HCT116 (cell line): Measurements from ENCODE around the gene ZFYVE19.

Experiments used
- CEBPB ChIP-seq: IDR thresholded peaks from 2 replicates; pipeline ENCODE4 v1.6.1; 2012; ENCODE audit warnings: low read depth
- CTCF ChIP-seq, 3 experiments: fragments of 200-600 bp in 1 of 3; sonication (generic) in 1 of 3; IDR thresholded peaks in 2 of 3; conservative IDR thresholded peaks in 1 of 3; 2 replicates each; pipeline ENCODE4 v1.5.1; 2012 to 2017; ENCODE audit warnings: low read depth in 2 of 3, low read length in 2 of 3, antibody characterized with exemption in 1 of 3, borderline replicate concordance in 1 of 3, control low read depth in 1 of 3, mild to moderate bottlenecking in 1 of 3, mixed read lengths in 1 of 3, mixed run types in 1 of 3, moderate library complexity in 1 of 3; ENCODE audit not compliant: insufficient read depth in 1 of 3
- ELF1 ChIP-seq: IDR thresholded peaks from 2 replicates; pipeline ENCODE4 v1.6.1; 2012; ENCODE audit warnings: low read depth, borderline replicate concordance
- EZH2 ChIP-seq: fragments of 200-600 bp; sonication (generic); IDR thresholded peaks from 2 replicates; pipeline ENCODE4 v1.6.1; 2017; ENCODE audit warnings: antibody characterized with exemption, mixed run types
- JUND ChIP-seq: IDR thresholded peaks from 2 replicates; pipeline ENCODE4 v1.6.1; 2012
- POLR2A ChIP-seq: IDR thresholded peaks from 2 replicates; pipeline ENCODE4 v1.7.0; 2011; ENCODE audit warnings: borderline replicate concordance; ENCODE audit not compliant: insufficient read depth, insufficient read length; ENCODE audit errors: extremely low read depth
- REST ChIP-seq: IDR thresholded peaks from 2 replicates; pipeline ENCODE4 v1.6.1; 2012; ENCODE audit warnings: low read depth

- no peak for TF ChIP-seq POLR2A
- TF ChIP-seq CEBPB, result no peak
- no peak for TF ChIP-seq CTCF (IDR thresholded peaks at IDR 0.05 in 2 of 3, conservative IDR thresholded peaks at IDR 0.05 in 1 of 3; ENCODE audit: borderline replicate concordance in 1 of 3, insufficient read depth in 1 of 3, low read depth in 2 of 3, low read length in 2 of 3)
- TF ChIP-seq EZH2, result no peak
- no peak for TF ChIP-seq JUND
- TF ChIP-seq ELF1, result no peak
- no peak for TF ChIP-seq REST
Measured at GRCh38 chr15:40775740-40776536, 31.0 kb upstream of the ZFYVE19 start.
